ENCODE data around the gene OCEL1.

Gene OCEL1

DNA sequence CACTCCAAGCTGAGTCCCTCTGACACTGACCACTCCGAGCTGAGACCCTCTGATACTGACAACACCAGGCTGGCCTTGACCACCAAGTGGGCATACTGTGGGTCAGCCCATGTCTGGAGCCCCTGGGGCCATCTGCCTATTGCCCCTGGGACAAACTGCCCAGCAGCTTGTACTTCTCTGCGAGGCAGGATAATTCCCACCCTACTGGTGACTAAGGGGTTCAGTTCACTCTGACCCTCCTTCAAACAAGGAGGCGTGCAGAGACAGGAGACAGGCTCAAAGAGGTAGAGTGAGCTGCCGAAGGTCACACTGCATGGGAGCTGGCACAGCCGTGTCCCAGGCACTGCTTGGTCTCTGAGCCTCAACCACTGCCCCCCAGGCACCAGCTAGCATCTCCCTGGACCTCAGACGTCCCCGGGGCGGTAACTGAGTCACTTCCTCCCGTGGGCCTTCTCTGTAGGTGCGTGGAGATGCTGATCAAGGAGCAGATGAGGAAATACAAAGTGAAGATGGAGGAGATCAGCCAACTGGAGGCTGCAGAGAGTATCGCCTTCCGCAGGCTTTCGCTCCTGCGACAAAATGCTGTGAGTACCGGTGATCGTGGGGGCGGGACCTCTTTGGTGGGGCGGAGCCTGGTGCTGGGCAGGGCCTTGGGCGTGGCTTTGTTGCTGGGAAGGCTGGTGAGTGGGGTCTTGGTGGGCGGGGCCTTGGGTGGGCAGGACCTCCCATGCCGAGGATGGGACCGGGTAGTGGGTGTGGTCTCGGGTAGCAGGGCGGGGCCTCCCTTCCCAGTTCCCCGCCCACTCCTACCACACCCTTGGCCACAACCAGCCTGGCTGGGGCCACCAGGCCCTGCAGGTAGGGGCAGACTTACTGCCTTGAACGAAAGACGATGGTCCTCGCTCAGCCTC, 16.6 kb upstream of the OCEL1 start:
- peak; percentile 77 for DNase-seq (ENCODE audit: low spot score)
- in situ Hi-C loops (cut with MboI; ENCODE audit: low pct_unique_long_range_greater_than_20kb, low sequenced_read_pairs, unreplicated experiment): no loop called here

DNA sequence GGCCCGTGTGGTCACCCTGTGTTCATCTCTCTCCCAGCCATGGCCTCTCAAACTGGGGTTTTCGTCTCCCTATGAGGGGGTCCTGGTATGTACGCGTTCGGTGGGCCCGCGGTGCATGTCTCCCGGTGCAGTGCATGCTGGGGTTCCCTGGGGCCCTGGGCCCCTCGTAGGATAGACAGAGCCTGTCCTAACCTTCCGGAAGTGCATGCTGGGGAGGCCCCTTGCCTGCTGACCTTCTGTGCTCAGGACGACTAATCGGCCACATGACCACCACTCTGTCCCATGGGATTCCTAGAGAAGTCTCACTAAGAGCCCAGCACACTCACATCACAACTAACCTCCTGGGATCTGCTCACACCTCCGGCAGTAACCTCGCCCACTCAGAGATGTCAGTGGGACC, 15.7 kb upstream of the OCEL1 start:
- TF ChIP-seq, protein P1, sequence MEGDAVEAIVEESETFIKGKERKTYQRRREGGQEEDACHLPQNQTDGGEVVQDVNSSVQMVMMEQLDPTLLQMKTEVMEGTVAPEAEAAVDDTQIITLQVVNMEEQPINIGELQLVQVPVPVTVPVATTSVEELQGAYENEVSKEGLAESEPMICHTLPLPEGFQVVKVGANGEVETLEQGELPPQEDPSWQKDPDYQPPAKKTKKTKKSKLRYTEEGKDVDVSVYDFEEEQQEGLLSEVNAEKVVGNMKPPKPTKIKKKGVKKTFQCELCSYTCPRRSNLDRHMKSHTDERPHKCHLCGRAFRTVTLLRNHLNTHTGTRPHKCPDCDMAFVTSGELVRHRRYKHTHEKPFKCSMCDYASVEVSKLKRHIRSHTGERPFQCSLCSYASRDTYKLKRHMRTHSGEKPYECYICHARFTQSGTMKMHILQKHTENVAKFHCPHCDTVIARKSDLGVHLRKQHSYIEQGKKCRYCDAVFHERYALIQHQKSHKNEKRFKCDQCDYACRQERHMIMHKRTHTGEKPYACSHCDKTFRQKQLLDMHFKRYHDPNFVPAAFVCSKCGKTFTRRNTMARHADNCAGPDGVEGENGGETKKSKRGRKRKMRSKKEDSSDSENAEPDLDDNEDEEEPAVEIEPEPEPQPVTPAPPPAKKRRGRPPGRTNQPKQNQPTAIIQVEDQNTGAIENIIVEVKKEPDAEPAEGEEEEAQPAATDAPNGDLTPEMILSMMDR (IDR thresholded peaks at IDR 0.05; ENCODE audit: extremely low read depth, insufficient read depth, missing control alignments): no peak
- in situ Hi-C loops (cut with MboI; ENCODE audit: low pct_unique_long_range_greater_than_20kb, low sequenced_read_pairs, unreplicated experiment): no loop called here
- DNase-seq (ENCODE audit: low spot score): no peak

More for the DNA sequence above, 16.6 kb upstream of the OCEL1 start:
- TF ChIP-seq, protein P1 (IDR thresholded peaks at IDR 0.05; ENCODE audit: extremely low read depth, insufficient read depth, missing control alignments): no peak

DNA sequence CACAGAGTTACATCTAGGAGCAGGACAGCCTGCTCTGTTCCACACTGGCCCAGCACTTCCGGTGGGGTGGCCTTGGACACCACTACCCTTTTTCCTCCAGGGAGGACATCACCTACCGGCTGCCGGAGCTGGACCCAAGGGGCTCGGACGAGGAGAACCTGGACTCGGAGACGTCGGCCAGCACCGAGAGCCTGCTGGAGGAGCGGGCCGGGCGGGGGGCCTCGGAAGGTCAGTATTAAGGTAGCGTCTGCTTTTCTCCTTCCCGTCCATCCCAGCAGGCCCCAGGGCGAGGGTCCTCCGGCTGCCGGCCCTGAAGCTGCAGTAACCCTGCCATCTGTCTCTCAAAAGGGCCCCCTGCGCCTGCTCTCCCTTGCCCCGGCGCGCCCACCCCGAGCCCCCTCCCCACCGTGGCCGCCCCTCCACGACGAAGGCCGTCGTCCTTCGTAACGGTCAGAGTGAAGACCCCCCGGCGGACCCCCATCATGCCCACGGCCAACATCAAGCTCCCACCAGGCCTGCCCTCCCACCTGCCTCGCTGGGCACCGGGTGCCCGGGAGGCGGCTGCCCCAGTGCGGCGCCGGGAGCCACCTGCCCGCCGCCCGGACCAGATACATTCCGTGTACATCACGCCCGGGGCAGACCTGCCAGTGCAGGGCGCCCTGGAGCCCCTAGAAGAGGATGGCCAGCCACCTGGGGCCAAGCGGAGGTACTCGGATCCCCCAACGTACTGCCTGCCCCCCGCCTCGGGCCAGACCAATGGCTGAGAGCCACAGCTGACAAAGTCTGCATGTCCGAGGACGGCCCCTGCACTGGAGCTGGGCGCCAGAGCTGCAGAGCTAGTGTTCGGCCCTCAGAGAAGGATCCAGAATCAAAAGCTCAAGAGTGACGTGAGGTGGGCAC, 14.2 kb upstream of the OCEL1 start:
- TF ChIP-seq, protein P1 (IDR thresholded peaks at IDR 0.05; ENCODE audit: extremely low read depth, insufficient read depth, missing control alignments): no peak
- DNase-seq (ENCODE audit: low spot score): no peak
- in situ Hi-C loops (cut with MboI; ENCODE audit: low pct_unique_long_range_greater_than_20kb, low sequenced_read_pairs, unreplicated experiment): no loop called here

DNA sequence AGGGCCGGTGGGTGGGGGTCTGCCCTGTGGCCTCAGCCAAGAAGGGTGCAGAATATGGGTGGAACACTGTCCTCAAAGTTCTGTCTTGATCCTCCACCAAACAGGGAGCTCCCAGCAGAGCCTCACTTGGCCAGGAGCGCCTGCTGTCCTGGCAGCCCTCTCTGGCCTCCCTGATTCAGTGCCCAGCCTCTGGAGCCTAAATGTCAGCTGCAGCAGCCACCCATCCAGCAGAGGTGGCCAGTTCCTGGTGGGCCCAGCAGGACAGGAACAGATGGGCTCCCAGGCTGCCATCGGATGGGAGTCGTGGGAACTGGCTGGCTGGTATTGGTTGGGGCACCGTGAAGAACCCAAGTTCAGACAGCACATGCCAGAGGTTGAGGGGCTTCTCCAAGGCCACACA, 12.7 kb upstream of the OCEL1 start:
- in situ Hi-C loops (cut with MboI; ENCODE audit: low pct_unique_long_range_greater_than_20kb, low sequenced_read_pairs, unreplicated experiment): no loop called here
- DNase-seq (ENCODE audit: low spot score): no peak
- TF ChIP-seq, protein P1 (IDR thresholded peaks at IDR 0.05; ENCODE audit: extremely low read depth, insufficient read depth, missing control alignments): no peak

DNA sequence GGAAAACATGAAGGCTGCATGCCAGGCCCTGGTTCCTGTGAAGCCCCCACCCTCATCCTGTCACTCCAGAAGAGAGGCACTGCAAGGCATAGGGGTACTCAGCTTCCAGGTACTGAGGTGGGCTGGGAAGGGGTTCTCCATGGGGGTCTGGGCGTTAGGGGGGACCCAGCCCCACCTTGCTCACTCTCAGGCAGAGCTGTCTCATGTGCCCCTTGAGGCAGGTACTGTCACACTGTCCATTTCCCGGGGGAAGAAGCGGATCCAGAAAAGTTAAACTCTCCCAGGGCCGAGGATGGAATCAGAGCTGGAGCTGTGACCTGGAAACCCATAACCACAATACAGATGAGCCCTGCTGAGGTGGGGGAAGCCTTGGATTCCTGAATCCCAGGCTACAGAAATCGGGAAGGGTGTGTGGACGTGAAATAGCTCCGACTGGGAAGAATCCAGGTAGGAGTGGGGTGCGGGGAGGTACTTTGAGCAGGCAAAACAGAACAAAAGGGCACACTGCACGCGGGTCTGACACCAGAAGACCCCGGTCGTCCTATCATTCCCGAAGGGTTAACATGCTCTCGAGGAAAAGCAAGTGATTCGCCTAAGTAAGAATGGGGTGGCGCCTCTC, 11.4 kb upstream of the OCEL1 start:
- DNase-seq (ENCODE audit: low spot score): no peak
- in situ Hi-C loops (cut with MboI; ENCODE audit: low pct_unique_long_range_greater_than_20kb, low sequenced_read_pairs, unreplicated experiment): no loop called here
- TF ChIP-seq, protein P1 (IDR thresholded peaks at IDR 0.05; ENCODE audit: extremely low read depth, insufficient read depth, missing control alignments): no peak

Data from GM13977 (cell line).